DMS153 treated with DMSO at 0.1 percent for 48 hours (cell line): ENCODE measurements around the gene CCDC85C.

Source experiments
- DNase-seq: peaks from one replicate; lab custom pipeline; 2025; ENCODE audit not compliant: unreplicated experiment; lab: John Stamatoyannopoulos, UW

The CCDC85C gene

DNA sequence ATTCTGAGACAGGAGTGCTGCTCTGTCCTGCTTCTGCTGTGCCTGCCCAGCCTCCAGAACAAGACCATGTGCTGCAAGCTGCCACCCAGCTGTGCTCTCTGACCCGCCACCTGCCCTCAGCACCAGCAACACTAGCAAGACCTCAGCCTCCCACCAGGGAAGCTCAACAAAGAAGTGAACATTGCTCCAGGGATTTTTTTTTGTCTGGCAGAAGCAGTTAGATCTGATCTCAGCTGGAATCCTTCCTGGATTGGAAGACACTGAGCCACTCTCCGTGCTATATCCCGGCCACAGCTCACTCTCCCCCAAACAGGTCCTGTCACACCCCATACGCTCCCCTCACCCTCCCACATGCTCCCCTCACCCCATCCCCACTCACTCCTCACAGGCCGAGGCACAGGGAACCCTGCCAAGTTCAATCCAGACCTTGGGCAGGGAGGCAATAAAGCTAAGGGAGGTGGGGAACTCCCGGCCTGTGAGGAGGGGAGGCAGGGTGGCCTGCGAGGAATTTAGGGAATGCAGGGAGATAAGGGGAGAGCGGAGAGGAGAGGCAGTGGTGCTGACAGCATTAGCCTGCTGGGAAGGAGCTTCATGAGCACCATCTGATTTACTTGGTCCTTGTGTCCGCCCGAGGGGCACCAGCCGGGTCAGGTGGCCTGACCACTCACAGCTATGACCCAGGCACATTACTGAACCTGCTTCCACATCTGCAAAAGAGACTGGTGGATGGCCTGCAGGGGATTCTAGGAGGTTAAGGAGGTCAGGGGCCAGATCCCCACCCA is 29.7 kb downstream of the CCDC85C start:
- no peak for DNase-seq

- no peak for DNase-seq
These were observed 30.4 kb downstream of the CCDC85C start for GRCh38 chr14:99573436-99574098.

- DNase-seq: no peak
These were observed 31.0 kb downstream of the CCDC85C start for GRCh38 chr14:99573000-99573330.

GRCh38 chr14:99572173-99572999 is 31.6 kb downstream of the CCDC85C start:
- DNase-seq: no peak

DNA sequence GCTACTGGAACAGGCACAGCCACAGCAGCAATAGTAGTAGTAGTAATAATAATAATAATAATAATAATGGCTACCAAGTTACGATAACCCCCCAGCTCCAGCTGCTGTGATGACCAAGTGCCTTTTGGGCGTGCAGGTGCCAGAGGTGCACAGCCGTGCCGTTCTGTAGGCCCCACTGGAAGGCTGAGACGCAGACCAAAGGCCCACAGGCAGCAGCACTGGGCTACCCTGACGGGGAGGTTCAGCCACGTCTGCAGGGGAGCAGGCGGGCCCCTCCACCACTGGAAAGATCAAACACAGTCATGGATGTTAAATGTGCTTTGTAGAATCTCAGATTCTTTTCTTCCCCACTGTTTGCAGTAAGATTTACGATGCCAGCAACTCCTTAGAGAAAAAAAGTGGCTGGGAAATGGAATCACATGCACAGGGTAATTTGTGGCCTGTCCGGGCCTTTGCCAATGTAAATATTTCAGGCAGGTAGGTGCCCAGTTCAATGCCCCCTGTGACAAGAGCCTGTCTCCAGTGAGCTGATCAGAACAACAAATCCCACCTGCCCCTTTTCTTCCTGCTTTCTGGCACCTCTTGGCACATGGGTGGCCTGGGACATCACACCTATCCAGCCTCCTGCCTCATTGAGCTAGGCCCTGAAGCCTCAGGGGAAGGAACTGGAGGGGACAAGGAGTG is 32.6 kb downstream of the CCDC85C start:
- DNase-seq: no peak

GRCh38 chr14:99570544-99571302 is 33.3 kb downstream of the CCDC85C start:
- no peak for DNase-seq

DNA sequence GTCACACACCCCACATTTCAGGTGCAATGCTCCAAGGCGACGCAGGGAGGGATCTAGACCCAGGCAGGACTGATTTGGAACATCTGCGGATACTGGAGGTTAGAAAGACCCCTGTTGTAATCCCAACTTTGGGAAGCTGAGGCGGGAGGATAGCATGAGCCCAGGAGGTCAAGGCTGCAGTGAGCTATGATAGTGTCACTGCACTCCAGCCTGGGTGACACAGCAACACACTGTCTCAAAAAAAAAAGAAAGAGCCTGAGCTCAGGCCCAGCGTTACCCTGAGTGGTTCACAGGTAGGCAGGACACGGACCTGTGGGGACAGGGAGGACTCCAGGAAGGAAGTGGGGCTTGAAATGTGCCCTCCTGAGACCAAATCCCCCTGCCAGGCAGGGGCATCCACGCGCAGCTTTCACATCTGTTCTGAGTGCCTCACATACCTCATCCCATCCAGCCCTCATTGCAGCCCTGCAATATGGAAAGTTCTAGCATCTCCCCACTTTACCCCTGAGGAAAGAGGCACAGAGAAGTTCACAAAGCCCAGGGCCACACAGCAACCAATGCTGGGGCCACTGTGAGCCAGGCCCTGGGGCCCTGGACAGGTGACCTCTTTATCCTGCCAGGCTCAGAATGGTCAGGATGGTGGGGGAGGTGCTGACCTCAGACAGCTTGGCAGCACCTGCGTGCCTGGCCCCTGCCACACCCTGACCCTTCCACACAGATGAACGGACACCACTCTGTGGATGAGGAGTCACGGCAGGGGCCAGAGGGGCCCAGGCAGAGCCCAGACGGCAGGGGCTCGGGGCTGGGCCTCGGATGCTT is 34.1 kb downstream of the CCDC85C start:
- DNase-seq: no peak

DNA sequence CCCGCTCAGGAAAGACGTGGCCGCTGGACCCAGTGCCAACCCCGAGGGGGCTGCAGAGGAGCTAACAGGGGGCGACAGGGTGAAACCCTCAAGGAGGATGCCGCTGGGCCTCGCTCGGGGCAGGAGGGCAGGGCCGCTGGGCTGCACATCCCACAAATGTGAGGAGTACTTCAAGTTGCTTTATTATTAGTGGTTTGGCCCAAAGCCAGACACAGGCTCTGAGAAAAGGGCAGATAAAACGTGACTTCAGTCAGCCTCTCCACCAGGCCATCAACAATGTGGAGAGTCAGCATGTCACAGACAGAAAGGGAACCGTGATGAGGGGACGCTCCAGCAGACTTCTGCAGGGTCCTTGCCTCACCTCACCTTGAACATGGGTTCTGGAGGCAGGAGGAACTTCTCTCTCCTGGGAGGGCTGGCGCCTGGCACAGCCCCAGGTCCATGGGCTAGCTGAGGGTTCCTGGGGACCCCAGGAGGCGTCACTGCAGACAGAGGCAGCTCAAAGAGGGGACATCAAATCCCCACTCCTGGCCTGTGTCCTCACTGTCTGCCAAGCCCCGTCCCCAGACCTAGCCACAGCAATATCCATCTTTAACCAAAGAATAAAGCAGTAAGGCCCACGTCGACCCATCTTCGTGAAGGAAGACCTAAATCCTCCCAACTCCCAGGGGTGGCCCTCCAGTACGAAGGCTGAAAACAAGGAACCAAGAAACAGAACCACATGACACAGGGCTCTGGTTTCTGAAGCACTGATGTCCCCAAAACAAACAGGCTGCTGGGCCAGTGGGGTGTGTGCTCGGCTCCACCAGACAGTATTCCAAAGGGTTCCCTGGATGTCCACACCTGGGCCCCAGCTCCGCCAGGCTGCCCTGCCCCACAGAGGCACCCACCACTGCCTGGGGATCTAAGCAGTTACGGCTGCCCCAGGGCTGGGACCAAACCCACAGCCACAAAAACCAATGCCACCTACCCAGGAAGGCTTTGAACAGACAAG is 35.1 kb downstream of the CCDC85C start:
- DNase-seq: peak; percentile 19

- DNase-seq: no peak
These were observed 37.3 kb downstream of the CCDC85C start for GRCh38 chr14:99566390-99567354.

- DNase-seq: no peak
These were observed 38.0 kb downstream of the CCDC85C start for GRCh38 chr14:99566009-99566389.

DNA sequence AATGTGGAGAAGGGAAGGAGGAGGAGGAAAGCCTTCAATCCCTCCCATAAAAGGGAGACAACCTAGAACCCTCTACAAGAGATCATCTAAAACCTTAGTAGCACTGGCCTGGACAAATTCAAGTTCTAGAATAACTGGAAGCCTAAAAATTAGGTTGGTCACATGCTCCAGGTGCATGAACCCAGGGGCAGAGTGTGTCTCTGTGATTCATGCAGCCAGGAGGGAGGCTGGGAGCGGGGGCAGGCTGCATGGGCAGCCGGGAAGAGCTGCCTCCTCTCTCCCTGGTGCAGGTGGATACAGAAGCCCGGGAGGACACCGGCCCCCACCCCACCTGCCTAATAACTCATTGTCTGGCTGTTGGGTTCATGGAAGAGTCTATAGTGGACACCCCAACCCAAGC is 38.6 kb downstream of the CCDC85C start:
- no peak for DNase-seq

DNA sequence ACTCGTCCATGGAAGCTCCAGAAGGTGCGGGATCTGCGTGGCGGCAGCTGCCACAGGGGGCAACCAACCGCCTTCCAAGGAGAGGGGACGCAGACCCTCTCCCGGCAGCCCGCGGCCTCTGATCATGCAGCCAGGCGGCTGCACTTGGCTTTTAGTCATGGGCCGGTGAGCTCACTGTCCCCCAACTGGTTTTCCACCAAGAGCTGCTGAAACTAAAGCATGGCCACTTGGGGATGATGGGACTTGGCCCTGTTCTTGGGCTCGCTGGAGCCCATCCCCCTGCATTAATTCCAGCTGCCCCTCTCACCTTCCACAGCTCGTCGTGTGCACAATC is 39.1 kb downstream of the CCDC85C start:
- DNase-seq: no peak

GRCh38 chr14:99564256-99564925 is 39.6 kb downstream of the CCDC85C start:
- DNase-seq: peak; percentile 23

GRCh38 chr14:99563749-99564129 is 40.3 kb downstream of the CCDC85C start:
- no peak for DNase-seq

- DNase-seq: peak; percentile 21
These were observed 40.9 kb downstream of the CCDC85C start for GRCh38 chr14:99562856-99563748.

- DNase-seq: no peak
These were observed 42.1 kb downstream of the CCDC85C start for GRCh38 chr14:99561864-99562263.
